NK-92 treated with Interleukin-12 subunit alpha and Interleukin-12 subunit beta, amount 100 ng/mL, for 24 hours (cell line): Measurements from ENCODE around the gene CYBRD1.

Source experiments
- DNase-seq: peaks from one replicate; lab custom pipeline; 2025; lab: John Stamatoyannopoulos, UW

CYBRD1 gene

DNA sequence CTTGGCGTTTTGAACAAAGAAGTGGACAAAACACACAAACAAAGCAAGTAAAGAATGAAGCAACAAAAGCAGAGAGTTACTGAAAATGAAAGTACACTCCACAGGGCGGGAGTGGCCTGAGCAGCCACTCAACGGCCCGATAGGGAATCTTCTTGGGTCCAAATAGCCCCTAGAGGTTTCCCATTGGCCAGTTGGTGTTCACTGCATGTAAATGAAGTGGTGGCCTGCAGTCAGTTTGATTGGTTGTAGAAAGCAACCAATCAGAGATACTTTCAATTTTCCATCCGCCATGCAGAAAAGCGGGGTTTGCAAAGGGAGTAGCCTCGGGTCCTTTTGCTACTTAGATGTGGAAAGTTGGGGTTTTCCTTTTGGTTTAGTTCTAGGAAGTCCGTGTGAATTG is 31.6 kb downstream of the CYBRD1 start:
- DNase-seq: no peak

DNA sequence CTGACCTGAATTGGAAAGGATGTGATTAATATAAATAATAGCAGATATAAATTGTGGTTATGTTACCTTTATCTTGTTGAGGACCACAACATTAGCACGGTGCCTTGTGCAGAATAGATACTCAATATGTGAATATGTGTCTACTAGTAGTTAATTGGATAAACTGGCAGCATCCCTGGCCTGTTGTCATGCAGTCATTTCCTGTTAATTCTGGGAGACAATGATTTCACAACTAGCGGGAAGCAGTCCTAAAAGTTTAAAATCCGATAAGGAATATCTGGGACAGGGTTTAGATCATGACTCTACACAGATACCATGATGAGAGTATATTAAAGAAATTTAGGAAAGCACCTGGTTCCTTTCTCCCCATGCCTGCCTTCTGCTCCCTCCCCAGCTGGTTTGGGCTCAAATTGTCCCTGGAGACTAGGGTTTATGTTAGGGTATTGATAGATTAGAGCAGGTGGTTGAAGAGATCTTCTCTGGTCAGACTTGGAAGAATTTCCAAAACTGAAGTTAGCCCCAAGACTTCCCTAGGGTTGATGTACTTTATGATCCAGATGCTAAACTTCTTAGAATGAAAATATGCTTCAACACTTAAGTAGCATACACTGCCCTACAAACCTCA is 32.8 kb downstream of the CYBRD1 start:
- no peak for DNase-seq

DNA sequence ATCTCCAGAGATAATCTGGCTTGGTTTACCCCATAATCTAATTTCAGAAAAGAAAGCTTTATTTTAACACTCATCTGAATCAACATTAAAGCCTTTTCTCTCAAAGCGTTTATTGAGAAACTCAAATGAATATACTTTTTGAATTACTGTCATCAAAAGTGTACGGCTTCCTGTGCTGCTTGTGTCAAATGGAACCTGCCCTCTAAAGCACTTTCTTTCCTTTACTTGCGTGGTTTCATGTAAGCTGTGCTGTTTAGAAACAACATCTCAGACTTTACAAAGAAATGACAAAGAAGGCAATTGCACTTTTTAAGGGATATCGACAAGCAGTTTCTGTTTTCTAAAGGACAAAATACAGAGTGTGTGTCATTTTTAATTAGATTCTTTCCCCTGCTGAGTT is 35.1 kb downstream of the CYBRD1 start:
- DNase-seq: no peak

GRCh38 chr2:171563301-171563700 is 41.0 kb downstream of the CYBRD1 start:
- no peak for DNase-seq

DNA sequence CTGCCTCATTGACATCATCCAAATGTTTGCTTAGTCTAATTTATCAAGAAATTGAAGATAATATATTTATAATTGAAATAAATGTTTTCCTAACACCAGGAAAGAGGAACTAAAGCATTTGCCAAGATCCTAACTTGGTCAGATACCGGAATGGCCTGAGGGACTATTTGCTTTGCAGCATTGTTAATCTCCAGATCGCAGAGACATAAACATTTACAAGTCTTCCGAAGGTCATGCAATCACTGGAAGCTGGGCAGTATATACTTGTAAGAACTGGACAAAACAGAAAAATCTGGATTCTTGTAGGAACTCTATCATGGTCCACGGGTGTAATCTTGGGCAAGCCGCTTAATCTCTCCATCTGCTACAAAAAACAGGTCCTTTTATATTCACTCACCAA is 42.2 kb downstream of the CYBRD1 start:
- no peak for DNase-seq

DNA sequence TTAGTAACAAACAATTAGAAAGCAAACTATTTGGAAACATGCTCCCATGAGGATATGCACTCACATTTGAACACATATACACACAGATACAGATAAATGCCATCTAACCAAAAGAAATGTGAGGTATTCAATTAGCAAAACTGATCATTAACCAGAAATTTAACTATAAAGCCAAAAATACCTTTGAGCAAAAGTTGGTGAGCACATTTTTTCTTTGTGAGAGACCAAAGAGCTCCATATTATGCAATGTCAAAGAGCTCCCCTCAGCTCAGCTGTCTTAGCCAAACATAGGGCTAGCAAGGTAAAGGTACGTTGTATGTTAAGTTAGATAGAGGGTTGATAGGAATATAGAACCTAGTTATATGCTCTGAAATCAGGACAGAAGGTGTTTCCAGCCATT is 43.8 kb downstream of the CYBRD1 start:
- no peak for DNase-seq

DNA sequence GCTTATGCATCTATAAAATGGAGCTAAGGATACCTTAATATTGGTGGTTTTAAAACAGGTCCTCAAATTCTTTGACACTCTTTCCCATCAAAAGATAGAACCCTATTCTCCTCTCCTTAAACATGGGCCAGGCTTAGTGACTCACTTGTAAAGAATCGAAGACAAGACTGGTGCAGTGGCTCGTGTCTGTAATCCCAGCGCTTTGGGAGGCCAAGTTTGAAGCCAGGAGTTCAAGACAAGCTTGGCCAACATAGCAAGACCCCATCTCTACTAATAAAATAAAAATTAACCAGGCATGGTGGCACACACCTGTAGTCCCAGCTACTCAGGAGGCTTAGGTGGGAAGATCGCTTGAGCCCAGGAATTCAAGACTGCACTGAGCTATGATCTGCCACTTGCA is 44.5 kb downstream of the CYBRD1 start:
- DNase-seq: no peak

GRCh38 chr2:171568089-171568488 is 45.8 kb downstream of the CYBRD1 start:
- DNase-seq: no peak

DNA sequence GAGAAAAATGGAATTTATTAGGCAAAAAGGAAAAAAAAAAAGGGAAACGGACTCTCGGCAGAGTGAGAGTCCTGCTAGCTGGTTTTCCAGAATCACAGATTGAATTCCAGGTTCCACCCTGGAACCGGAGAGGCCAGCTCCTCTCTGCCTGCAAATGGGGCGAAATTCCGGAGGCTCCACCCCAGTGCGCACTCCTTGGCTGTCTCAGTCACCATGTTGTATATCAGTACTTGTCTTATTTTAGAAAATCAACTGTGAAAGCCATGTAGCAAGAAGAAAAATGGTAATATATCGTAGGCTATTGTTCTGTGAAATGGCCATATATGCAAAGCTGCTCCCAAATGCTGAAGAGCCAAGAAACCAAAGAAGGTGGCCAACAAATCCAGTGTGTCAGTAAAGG is 49.4 kb downstream of the CYBRD1 start:
- DNase-seq: no peak

DNA sequence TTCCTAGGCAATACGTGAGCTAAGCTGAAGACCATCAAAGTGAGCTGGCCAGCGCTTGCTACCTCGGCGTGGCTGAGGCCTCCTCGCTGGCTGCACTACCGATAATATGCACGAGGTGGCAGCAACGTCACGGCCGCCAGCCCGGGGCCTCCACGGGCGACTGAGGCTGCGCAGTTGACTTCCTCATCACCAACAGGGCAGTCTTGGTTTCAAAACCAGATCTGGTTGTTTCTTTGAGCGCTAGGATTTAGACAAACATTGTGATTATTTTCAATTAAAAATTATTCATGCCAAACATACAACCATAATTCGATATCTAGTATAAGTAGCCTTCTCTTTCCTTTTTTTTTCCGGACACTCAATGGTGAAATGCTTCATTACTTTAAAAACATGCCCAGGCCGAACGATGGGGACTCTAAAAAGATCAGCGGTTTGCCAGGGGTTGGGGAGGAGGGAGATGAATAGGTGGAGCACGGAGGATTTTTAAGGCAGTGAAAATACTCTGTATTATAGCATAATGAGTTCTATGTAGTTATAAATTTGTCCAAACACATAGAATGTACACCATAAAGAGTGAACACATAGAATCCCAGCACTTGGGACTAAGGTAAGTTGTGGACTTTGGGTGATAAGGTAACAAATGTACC is 52.0 kb downstream of the CYBRD1 start:
- peak; percentile 55 for DNase-seq

DNA sequence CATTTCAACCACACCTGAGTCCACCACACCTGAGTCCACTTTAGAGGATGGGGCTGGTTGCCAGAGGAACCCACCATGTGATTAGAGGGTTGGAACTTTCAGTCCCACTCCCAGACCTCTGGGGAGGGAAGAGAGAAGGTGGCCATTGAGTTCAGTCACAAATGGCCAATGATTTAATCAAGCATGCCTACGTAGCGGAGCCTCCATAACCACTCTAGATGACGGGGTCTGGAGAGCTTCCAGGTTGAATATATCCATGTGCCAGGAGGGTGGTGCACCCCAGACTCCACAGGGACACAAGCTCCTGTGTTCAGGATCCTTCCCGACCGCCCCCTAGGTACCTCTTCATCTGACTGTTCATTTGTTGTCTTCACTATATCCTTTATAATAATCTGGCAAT is 53.3 kb downstream of the CYBRD1 start:
- no peak for DNase-seq

- DNase-seq: no peak
These were observed 56.0 kb downstream of the CYBRD1 start for GRCh38 chr2:171578127-171578803.

GRCh38 chr2:171579481-171579880 is 57.2 kb downstream of the CYBRD1 start:
- no peak for DNase-seq

DNA sequence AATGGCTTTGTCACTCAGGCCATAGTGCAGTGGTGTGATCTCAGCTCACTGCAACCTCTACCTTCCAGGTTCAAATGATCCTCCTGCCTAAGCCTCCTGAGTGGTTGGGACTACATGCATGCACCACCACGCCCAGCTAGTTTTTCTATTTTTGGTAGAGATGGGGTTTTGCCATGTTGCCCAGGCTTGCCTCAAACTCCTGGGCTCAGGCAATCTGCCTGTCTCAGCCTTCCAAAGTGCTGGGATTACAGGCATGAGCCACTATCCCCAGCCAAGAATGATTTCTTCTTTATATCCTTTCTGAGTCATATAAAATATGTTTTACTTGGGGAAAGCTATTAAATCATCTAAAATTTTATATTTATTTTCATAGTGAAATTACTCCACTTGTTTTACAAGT is 61.3 kb downstream of the CYBRD1 start:
- no peak for DNase-seq

DNA sequence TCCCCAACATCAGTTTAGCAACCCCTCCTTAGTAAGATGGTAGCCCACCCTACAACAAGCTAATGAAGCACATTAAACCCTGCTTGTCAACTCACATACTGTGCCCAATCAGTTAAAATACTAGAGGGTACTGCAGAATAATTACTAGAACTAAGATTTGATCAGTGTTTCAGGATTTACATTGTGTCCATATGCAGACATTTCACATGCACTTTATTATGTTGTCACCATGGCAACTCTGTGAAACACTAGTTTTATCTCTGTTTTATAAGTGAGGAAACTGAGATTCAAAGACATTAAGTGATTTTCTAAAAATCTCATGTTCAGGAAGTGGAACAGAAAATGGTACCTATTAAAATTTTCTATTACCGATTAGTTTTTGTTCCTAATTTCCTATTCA is 61.7 kb downstream of the CYBRD1 start:
- no peak for DNase-seq

DNA sequence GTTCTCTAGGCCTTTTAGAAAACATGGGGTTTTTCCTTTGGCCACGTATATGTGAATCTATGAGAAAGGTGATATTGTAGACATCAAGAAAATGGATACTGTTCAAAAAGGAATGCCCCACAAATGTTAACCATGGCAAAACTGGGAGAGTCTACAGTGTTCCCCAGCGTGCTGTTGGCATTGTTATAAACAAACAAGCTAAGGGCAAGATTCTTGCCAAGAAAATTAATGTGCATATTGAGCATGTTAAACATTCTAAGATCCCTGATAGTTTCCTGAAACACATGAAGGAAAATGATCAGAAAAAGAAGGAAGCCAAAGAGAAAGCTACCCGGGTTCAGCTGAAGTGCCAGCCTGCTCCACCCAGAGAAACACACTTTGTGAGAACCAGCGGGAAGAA is 64.9 kb downstream of the CYBRD1 start:
- no peak for DNase-seq

- DNase-seq: no peak
These were observed 65.3 kb downstream of the CYBRD1 start for GRCh38 chr2:171587567-171587966.

GRCh38 chr2:171590116-171590515 is 67.8 kb downstream of the CYBRD1 start:
- DNase-seq: no peak

- DNase-seq: no peak
These were observed 69.8 kb downstream of the CYBRD1 start for GRCh38 chr2:171592036-171592555.

DNA sequence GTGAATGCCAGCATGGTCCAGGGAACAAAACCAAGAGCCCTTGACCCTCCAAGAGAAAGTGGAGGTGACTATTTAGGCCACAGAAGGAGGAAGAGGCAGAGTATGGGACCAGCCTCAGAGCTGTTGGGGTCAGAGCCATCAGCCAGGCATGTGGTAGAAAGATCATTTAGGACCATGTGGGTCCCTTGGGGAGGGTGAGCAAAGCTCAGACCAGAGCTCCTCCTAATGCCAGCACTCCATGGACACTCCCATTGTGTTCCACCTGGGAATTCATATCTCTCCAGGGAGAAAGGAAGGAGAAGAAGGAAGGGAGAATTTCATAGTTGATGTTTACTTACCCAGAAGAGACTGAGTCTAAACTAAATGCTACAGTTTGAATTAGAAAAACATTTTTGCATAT is 73.2 kb downstream of the CYBRD1 start:
- DNase-seq: no peak

DNA sequence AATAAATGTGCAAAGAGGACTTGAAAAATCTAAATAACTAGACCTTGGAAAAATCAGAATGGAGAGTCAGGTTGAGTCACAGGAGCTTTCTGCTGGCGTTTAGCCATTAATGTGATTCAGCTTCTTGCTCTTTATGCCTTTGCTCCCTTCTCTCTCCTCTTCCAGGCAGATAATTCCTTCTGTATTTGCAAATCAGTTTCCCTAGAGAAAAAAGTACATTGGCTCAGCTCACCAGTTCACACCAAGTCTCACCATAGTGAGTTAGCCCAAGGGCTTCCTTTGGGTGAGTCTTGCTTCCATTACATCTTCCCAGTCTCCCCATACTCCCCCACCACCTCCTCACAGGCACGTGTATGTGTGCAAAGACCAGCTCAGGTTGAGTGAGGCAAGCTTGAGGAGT is 73.6 kb downstream of the CYBRD1 start:
- DNase-seq: no peak

DNA sequence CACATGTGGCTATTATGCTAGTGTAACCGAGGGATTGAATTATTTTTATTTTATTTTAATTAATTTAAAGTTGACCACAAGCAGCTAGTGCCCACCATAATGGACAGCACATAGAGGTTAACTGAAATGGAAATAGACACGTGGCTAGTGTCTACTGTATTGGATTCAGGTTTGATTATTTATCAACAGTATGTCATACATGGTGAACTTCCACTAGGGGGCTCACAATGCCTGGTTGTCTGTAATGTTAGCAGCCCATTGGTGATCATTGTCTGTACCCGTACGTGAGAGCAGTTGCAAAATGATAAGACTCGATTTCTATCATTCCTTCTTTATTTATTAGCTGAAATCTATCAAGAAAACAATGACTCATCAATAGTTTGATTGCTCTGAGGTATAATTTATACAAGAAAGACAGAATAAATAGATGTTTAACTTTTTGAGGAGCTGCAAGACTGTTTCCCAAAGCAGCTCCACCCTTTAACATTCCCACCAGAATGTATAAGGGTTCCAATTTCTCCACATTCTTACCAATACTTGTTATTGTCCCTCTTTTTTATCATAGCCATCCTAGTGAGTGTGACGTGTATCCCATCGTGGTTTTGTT is 76.5 kb downstream of the CYBRD1 start:
- DNase-seq: peak; percentile 24

GRCh38 chr2:171600126-171600525 is 77.9 kb downstream of the CYBRD1 start:
- no peak for DNase-seq
